ENCODE measurements around the gene PRPF6.
A peak's percentile ranks its signal among the peaks of the same experiment; 100 is the strongest.

Gene PRPF6

GRCh38 chr20:64073476-64074183 is 92.7 kb downstream of the PRPF6 start:
- no peaks in the 10 kb centered on the region for H3K9me3 ChIP-seq (ENCODE audit: control insufficient read depth, low read length)
- H3K36me3 ChIP-seq (ENCODE audit: control insufficient read depth, insufficient read depth, low read length) = peaks cover 45% of the 10 kb centered on the region
- H3K4me3 ChIP-seq (ENCODE audit: insufficient read depth, low read depth, low read length, poor library complexity, severe bottlenecking) = no peak overlapping the region
- H3K27me3 ChIP-seq (replicated peaks; ENCODE audit: control insufficient read depth, insufficient read depth, low read length, poor library complexity, severe bottlenecking) = no peaks in the 10 kb centered on the region
- peaks cover 22% of the 10 kb centered on the region for H3K4me1 ChIP-seq (ENCODE audit: control insufficient read depth, insufficient read depth, low read length, poor library complexity, severe bottlenecking)
- H3K27ac ChIP-seq (ENCODE audit: insufficient read depth, low read length, poor library complexity, severe bottlenecking) = no peak overlapping the region
- DNase-seq = no peak

- peaks cover 22% of the 10 kb centered on the region for H3K4me1 ChIP-seq (ENCODE audit: control insufficient read depth, insufficient read depth, low read length, poor library complexity, severe bottlenecking)
- H3K27me3 ChIP-seq (replicated peaks; ENCODE audit: control insufficient read depth, insufficient read depth, low read length, poor library complexity, severe bottlenecking) = no peaks in the 10 kb centered on the region
- H3K9me3 ChIP-seq (ENCODE audit: control insufficient read depth, low read length) = no peaks in the 10 kb centered on the region
- DNase-seq = no peak
- H3K4me3 ChIP-seq (ENCODE audit: insufficient read depth, low read depth, low read length, poor library complexity, severe bottlenecking) = no peak overlapping the region
- peaks cover 45% of the 10 kb centered on the region for H3K36me3 ChIP-seq (ENCODE audit: control insufficient read depth, insufficient read depth, low read length)
- H3K27ac ChIP-seq (ENCODE audit: insufficient read depth, low read length, poor library complexity, severe bottlenecking) = no peak overlapping the region
Observed at GRCh38 chr20:64074184-64074789, 93.4 kb downstream of the PRPF6 start.

GRCh38 chr20:64074963-64075362 is 94.0 kb downstream of the PRPF6 start:
- H3K4me3 ChIP-seq (ENCODE audit: insufficient read depth, low read depth, low read length, poor library complexity, severe bottlenecking) = no peak overlapping the region
- peaks cover 22% of the 10 kb centered on the region for H3K4me1 ChIP-seq (ENCODE audit: control insufficient read depth, insufficient read depth, low read length, poor library complexity, severe bottlenecking)
- no peaks in the 10 kb centered on the region for H3K27me3 ChIP-seq (replicated peaks; ENCODE audit: control insufficient read depth, insufficient read depth, low read length, poor library complexity, severe bottlenecking)
- no peaks in the 10 kb centered on the region for H3K9me3 ChIP-seq (ENCODE audit: control insufficient read depth, low read length)
- peaks cover 45% of the 10 kb centered on the region for H3K36me3 ChIP-seq (ENCODE audit: control insufficient read depth, insufficient read depth, low read length)
- H3K27ac ChIP-seq (ENCODE audit: insufficient read depth, low read length, poor library complexity, severe bottlenecking) = no peak overlapping the region
- DNase-seq = no peak

GRCh38 chr20:64075556-64075955 is 94.6 kb downstream of the PRPF6 start:
- Histone ChIP-seq H3K27ac (ENCODE audit: insufficient read depth, low read length, poor library complexity, severe bottlenecking) (no peak overlapping the region), H3K4me3 (ENCODE audit: insufficient read depth, low read depth, low read length, poor library complexity, severe bottlenecking) (no peak overlapping the region), H3K9me3 (ENCODE audit: control insufficient read depth, low read length) (no peaks in the 10 kb centered on the region), H3K27me3 (replicated peaks; ENCODE audit: control insufficient read depth, insufficient read depth, low read length, poor library complexity, severe bottlenecking) (no peaks in the 10 kb centered on the region), H3K4me1 (ENCODE audit: control insufficient read depth, insufficient read depth, low read length, poor library complexity, severe bottlenecking) (peaks cover 24% of the 10 kb centered on the region), H3K36me3 (ENCODE audit: control insufficient read depth, insufficient read depth, low read length) (peaks cover 45% of the 10 kb centered on the region)
- DNase-seq = no peak

GRCh38 chr20:64076061-64076997 is 95.4 kb downstream of the PRPF6 start:
- peaks cover 29% of the 10 kb centered on the region for H3K4me1 ChIP-seq (ENCODE audit: control insufficient read depth, insufficient read depth, low read length, poor library complexity, severe bottlenecking)
- peak overlapping the region; percentile 76 for H3K27ac ChIP-seq (ENCODE audit: insufficient read depth, low read length, poor library complexity, severe bottlenecking)
- DNase-seq = no peak

GRCh38 chr20:64077094-64077493 is 96.2 kb downstream of the PRPF6 start:
- H3K9me3 ChIP-seq (ENCODE audit: control insufficient read depth, low read length) = no peaks in the 10 kb centered on the region
- peak overlapping the region; percentile 76 for H3K27ac ChIP-seq (ENCODE audit: insufficient read depth, low read length, poor library complexity, severe bottlenecking)
- peak overlapping the region; percentile 85 for H3K4me3 ChIP-seq (ENCODE audit: insufficient read depth, low read depth, low read length, poor library complexity, severe bottlenecking)
- DNase-seq = peak in 1 of 3 donors; percentile 37
- H3K4me1 ChIP-seq (ENCODE audit: control insufficient read depth, insufficient read depth, low read length, poor library complexity, severe bottlenecking) = peaks cover 32% of the 10 kb centered on the region
- H3K27me3 ChIP-seq (replicated peaks; ENCODE audit: control insufficient read depth, insufficient read depth, low read length, poor library complexity, severe bottlenecking) = no peaks in the 10 kb centered on the region
- H3K36me3 ChIP-seq (ENCODE audit: control insufficient read depth, insufficient read depth, low read length) = peaks cover 41% of the 10 kb centered on the region

More at GRCh38 chr20:64076061-64076997, 95.4 kb downstream of the PRPF6 start:
- Histone ChIP-seq H3K9me3 (ENCODE audit: control insufficient read depth, low read length) (no peaks in the 10 kb centered on the region), H3K4me3 (ENCODE audit: insufficient read depth, low read depth, low read length, poor library complexity, severe bottlenecking) (peak overlapping the region; percentile 85), H3K27me3 (replicated peaks; ENCODE audit: control insufficient read depth, insufficient read depth, low read length, poor library complexity, severe bottlenecking) (no peaks in the 10 kb centered on the region), H3K36me3 (ENCODE audit: control insufficient read depth, insufficient read depth, low read length) (peaks cover 45% of the 10 kb centered on the region)

- no peak for DNase-seq
- H3K4me3 ChIP-seq (ENCODE audit: insufficient read depth, low read depth, low read length, poor library complexity, severe bottlenecking) = peak overlapping the region; percentile 85
- H3K27me3 ChIP-seq (replicated peaks; ENCODE audit: control insufficient read depth, insufficient read depth, low read length, poor library complexity, severe bottlenecking) = no peaks in the 10 kb centered on the region
- peak overlapping the region; percentile 76 for H3K27ac ChIP-seq (ENCODE audit: insufficient read depth, low read length, poor library complexity, severe bottlenecking)
- H3K4me1 ChIP-seq (ENCODE audit: control insufficient read depth, insufficient read depth, low read length, poor library complexity, severe bottlenecking) = peaks cover 35% of the 10 kb centered on the region
- no peaks in the 10 kb centered on the region for H3K9me3 ChIP-seq (ENCODE audit: control insufficient read depth, low read length)
- peaks cover 38% of the 10 kb centered on the region for H3K36me3 ChIP-seq (ENCODE audit: control insufficient read depth, insufficient read depth, low read length)
Observed at GRCh38 chr20:64077541-64077875, 96.6 kb downstream of the PRPF6 start.

- Histone ChIP-seq H3K9me3 (ENCODE audit: control insufficient read depth, low read length) (no peaks in the 10 kb centered on the region), H3K4me3 (ENCODE audit: insufficient read depth, low read depth, low read length, poor library complexity, severe bottlenecking) (peak overlapping the region; percentile 85), H3K27me3 (replicated peaks; ENCODE audit: control insufficient read depth, insufficient read depth, low read length, poor library complexity, severe bottlenecking) (no peaks in the 10 kb centered on the region), H3K27ac (ENCODE audit: insufficient read depth, low read length, poor library complexity, severe bottlenecking) (peak overlapping the region; percentile 76), H3K36me3 (ENCODE audit: control insufficient read depth, insufficient read depth, low read length) (peaks cover 33% of the 10 kb centered on the region), H3K4me1 (ENCODE audit: control insufficient read depth, insufficient read depth, low read length, poor library complexity, severe bottlenecking) (peaks cover 38% of the 10 kb centered on the region)
- DNase-seq = peak; percentile 32 to 45 (median 45)
Observed at GRCh38 chr20:64077876-64078551, 97.1 kb downstream of the PRPF6 start.

- no peaks in the 10 kb centered on the region for H3K27me3 ChIP-seq (replicated peaks; ENCODE audit: control insufficient read depth, insufficient read depth, low read length, poor library complexity, severe bottlenecking)
- H3K4me1 ChIP-seq (ENCODE audit: control insufficient read depth, insufficient read depth, low read length, poor library complexity, severe bottlenecking) = peaks cover 41% of the 10 kb centered on the region
- peaks cover 24% of the 10 kb centered on the region for H3K36me3 ChIP-seq (ENCODE audit: control insufficient read depth, insufficient read depth, low read length)
- H3K9me3 ChIP-seq (ENCODE audit: control insufficient read depth, low read length) = no peaks in the 10 kb centered on the region
- peak overlapping the region; percentile 85 for H3K4me3 ChIP-seq (ENCODE audit: insufficient read depth, low read depth, low read length, poor library complexity, severe bottlenecking)
- peak overlapping the region; percentile 76 for H3K27ac ChIP-seq (ENCODE audit: insufficient read depth, low read length, poor library complexity, severe bottlenecking)
- no peak for DNase-seq
Observed at GRCh38 chr20:64078934-64079272, 98.0 kb downstream of the PRPF6 start.
